A549 (cell line): Measurements from ENCODE around the gene FERD3L.

Experiments used
- ESRRA ChIP-seq: fragments of 150-350 bp; IDR thresholded peaks from 2 replicates; pipeline ENCODE4 v1.6.1; 2014; ENCODE audit warnings: mild to moderate bottlenecking, low read length, borderline replicate concordance
- HOXB5 ChIP-seq: fragments of 250-450 bp; sonication (Bioruptor Pico); IDR thresholded peaks from 2 replicates; pipeline ENCODE4 v1.5.0; 2020; ENCODE audit warnings: mild to moderate bottlenecking, moderate library complexity
- POLR2A ChIP-seq: IDR thresholded peaks from 2 replicates; pipeline ENCODE4 v1.6.1; 2012; ENCODE audit warnings: mild to moderate bottlenecking, low read length
- TP53 ChIP-seq: fragments of 250-450 bp; sonication (Bioruptor Pico); IDR thresholded peaks from 2 replicates; pipeline ENCODE4 v1.5.0; 2021; ENCODE audit warnings: mild to moderate bottlenecking, moderate library complexity
- TF ChIP-seq, protein P1 (sequence below): IDR thresholded peaks from 2 replicates; pipeline ENCODE4 v1.6.1; 2012
- TF ChIP-seq, protein P2 (sequence below): fragments of 200-600 bp; sonication (generic); IDR thresholded peaks from 2 replicates; pipeline ENCODE4 v1.6.1; 2016; ENCODE audit warnings: antibody characterized with exemption, mild to moderate bottlenecking, moderate library complexity
- TF ChIP-seq, protein P3 (sequence below): fragments of 250-450 bp; sonication (Bioruptor Pico); IDR thresholded peaks from 2 replicates; pipeline ENCODE4 v1.5.0; 2021; ENCODE audit warnings: mild to moderate bottlenecking, moderate library complexity, borderline replicate concordance
- TF ChIP-seq, protein P4 (sequence below): fragments of 450-650 bp; IDR thresholded peaks from 2 replicates; pipeline ENCODE4 v1.6.1; 2014; ENCODE audit warnings: antibody characterized with exemption

GRCh38 chr7:19099194-19099593 is 46.0 kb downstream of the FERD3L start:
- TF ChIP-seq HOXB5 (CRISPR knock-in tag) = no peak
- no peak for TF ChIP-seq TP53
- no peak for TF ChIP-seq ESRRA
- no peak for TF ChIP-seq POLR2A
- TF ChIP-seq, protein P1, sequence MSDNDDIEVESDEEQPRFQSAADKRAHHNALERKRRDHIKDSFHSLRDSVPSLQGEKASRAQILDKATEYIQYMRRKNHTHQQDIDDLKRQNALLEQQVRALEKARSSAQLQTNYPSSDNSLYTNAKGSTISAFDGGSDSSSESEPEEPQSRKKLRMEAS = no peak
- TF ChIP-seq, protein P2, sequence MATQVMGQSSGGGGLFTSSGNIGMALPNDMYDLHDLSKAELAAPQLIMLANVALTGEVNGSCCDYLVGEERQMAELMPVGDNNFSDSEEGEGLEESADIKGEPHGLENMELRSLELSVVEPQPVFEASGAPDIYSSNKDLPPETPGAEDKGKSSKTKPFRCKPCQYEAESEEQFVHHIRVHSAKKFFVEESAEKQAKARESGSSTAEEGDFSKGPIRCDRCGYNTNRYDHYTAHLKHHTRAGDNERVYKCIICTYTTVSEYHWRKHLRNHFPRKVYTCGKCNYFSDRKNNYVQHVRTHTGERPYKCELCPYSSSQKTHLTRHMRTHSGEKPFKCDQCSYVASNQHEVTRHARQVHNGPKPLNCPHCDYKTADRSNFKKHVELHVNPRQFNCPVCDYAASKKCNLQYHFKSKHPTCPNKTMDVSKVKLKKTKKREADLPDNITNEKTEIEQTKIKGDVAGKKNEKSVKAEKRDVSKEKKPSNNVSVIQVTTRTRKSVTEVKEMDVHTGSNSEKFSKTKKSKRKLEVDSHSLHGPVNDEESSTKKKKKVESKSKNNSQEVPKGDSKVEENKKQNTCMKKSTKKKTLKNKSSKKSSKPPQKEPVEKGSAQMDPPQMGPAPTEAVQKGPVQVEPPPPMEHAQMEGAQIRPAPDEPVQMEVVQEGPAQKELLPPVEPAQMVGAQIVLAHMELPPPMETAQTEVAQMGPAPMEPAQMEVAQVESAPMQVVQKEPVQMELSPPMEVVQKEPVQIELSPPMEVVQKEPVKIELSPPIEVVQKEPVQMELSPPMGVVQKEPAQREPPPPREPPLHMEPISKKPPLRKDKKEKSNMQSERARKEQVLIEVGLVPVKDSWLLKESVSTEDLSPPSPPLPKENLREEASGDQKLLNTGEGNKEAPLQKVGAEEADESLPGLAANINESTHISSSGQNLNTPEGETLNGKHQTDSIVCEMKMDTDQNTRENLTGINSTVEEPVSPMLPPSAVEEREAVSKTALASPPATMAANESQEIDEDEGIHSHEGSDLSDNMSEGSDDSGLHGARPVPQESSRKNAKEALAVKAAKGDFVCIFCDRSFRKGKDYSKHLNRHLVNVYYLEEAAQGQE = no peak
- TF ChIP-seq, protein P3, sequence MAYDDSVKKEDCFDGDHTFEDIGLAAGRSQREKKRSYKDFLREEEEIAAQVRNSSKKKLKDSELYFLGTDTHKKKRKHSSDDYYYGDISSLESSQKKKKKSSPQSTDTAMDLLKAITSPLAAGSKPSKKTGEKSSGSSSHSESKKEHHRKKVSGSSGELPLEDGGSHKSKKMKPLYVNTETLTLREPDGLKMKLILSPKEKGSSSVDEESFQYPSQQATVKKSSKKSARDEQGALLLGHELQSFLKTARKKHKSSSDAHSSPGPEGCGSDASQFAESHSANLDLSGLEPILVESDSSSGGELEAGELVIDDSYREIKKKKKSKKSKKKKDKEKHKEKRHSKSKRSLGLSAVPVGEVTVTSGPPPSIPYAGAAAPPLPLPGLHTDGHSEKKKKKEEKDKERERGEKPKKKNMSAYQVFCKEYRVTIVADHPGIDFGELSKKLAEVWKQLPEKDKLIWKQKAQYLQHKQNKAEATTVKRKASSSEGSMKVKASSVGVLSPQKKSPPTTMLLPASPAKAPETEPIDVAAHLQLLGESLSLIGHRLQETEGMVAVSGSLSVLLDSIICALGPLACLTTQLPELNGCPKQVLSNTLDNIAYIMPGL (CRISPR knock-in tag) = no peak
- TF ChIP-seq, protein P4, sequence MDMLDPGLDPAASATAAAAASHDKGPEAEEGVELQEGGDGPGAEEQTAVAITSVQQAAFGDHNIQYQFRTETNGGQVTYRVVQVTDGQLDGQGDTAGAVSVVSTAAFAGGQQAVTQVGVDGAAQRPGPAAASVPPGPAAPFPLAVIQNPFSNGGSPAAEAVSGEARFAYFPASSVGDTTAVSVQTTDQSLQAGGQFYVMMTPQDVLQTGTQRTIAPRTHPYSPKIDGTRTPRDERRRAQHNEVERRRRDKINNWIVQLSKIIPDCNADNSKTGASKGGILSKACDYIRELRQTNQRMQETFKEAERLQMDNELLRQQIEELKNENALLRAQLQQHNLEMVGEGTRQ = no peak
